Skeletal muscle cell (primary cell): ENCODE results near the gene USP7.
"Not testable (repeated sequence)": the region's sequence is repeated elsewhere in the genome, so short reads cannot be mapped to it uniquely, and the experiment has no call there.

Experiments
- DNase-seq: peaks from one replicate; pipeline ENCODE4 v3.0.0-alpha.2; 2010; ENCODE audit warnings: low read depth
- H3K4me3 ChIP-seq: 2 replicates; pipeline ENCODE4 v1.5.1; 2011; ENCODE audit warnings: low read depth, mild to moderate bottlenecking, control low read depth, low read length, moderate library complexity

Gene USP7

DNA sequence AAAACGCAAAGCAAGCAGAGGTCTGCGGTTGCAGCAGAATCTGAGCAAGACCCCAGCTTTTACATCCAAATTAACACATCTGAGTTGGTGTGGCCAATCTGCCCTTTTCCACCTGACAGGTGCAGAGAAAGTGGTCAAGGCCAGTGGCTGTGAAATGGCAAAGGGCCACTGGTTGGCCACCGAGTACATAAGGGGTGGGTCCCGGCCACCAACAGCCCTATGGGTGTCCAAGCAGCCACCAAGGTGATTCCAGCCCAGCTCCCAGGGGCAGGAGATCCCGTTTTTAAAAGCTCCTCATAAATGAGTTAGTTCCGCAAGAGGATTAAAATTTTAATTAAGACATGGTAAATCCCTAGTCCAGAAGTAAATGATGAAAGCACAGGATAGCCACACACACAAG lies 29.1 kb downstream of the USP7 start:
- no peak overlapping the region for H3K4me3 ChIP-seq
- DNase-seq: no peak

DNA sequence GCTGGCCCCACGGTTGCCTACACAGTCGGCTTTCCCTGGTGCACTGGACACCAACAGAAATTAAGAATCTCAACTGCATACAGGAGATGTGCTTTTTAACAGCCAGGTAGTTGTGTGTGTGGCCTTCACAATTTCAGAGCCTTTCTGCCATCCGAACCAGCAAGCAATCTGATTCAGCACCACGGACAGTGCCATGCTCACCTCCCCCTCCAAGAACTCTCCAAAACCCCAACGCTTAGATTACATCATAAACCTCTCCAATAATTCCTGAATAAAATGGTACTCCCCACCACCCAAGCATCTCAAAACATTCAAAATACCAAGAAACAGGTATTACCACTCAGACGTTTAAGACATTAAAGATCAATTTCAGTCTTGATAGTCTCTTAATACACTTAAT lies 31.8 kb downstream of the USP7 start:
- no peak for DNase-seq
- no peak overlapping the region for H3K4me3 ChIP-seq

DNA sequence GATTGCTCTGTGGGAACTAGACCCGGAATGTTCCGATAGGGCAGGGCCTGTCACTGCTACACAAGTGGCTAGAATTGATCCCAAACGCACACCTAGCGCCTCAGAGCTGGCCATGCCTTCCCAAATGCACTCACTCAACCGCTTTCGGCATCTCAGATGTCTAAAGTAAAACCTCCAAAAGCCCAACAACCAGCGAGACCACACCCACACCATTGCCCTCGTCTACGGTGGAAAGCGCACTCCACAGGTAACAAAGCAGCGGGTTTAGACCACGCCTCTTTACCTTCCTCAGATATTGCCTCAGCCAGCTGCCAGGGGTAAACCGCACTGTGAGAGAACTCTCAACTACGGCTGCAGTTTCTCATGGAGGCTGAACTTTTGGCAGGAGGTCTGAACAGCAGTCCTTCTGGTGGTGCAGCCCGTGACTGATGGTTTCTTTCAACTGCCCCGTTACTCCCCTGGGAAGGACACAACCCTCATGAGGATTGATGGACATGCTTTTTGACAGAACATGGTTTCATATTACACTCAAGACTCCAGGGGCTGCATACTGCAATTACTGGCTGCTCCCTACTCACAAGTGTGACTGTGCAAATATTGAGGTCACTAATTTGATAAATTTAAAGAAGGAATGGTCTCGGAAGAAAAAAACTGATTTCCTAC lies 34.5 kb downstream of the USP7 start:
- DNase-seq: no peak

DNA sequence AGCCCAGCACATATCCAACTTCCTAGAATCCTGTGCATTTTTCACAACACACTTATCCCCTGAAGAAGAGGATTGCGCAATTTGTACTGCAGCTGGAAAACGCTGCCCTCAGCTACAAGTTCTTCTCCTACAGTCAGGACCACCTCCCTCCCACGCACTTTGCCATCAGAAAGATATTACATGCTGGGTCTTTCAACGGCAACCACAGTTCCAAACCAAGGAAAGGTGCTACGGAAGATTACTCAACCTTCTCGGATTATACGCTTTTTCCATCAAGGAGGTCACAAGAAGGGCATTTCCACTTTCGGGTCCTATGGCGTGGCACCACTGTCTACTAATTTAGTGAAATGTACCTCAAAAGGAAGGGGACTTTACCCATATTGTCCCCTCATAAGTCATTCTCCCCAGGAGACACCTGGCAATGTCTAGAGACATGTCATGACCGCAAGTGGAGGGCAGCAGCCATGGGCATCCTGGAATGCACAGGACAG lies 35.2 kb downstream of the USP7 start:
- H3K4me3 ChIP-seq: no peak overlapping the region
- DNase-seq: peak; percentile 48

More for the DNA sequence above, 34.5 kb downstream of the USP7 start:
- H3K4me3 ChIP-seq: no peak overlapping the region

DNA sequence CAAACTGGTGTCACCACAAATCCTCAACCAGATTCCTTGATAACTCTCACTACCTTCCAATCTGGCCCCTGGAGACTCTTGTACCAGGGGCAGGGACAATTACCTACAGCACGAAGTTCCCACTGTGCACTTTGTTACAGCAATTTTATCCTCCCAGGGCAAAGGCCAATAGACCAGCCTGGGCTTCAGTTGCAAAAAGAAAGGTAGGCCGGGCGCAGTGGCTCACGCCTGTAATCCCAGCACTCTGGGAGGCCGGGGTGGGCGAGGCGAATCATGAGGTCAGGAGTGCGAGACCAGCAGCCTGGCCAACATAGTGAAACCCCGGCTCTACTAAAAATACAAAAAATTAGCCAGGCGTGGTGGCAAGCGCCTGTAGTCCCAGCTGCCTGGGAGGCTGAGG lies 36.9 kb downstream of the USP7 start:
- DNase-seq: no peak
- no peak overlapping the region for H3K4me3 ChIP-seq

DNA sequence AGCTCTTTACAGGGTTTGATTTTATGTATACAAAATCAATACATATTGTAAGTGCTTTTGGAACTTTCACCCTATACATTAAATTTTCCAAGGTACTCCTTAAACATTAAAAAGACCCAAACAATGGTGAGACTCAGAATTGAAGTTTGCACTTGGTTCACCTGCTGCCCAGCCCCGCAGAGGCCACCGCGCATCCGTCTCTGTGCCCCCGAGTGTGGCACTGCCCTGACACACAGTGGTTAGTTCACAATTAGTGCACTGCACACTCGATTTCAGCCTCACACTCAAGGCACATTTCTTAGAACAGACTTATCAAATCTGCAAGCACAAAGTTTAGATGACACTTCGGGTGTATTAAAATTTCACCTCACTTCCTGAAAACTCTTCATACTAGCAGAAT lies 38.3 kb downstream of the USP7 start:
- DNase-seq: no peak
- no peak overlapping the region for H3K4me3 ChIP-seq

DNA sequence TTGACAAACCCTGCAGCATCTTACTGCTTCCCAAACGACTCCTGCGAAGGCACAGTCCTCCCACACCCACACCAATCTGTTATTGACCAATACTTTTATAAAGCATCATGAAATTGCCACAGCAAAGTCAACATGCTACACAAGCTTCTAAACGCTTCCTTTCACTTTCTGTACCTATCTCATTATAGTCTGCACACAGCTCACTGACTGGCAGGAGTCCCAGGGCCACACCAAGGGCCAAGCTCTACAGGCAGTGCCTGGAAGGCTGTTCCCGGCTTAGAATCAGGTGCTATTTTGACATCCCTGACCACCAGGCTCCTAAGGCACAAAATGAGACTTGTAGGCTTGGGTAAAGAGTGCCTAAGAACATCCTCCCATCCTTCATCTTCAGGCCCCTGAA lies 39.5 kb downstream of the USP7 start:
- H3K4me3 ChIP-seq: no peak overlapping the region
- DNase-seq: no peak

DNA sequence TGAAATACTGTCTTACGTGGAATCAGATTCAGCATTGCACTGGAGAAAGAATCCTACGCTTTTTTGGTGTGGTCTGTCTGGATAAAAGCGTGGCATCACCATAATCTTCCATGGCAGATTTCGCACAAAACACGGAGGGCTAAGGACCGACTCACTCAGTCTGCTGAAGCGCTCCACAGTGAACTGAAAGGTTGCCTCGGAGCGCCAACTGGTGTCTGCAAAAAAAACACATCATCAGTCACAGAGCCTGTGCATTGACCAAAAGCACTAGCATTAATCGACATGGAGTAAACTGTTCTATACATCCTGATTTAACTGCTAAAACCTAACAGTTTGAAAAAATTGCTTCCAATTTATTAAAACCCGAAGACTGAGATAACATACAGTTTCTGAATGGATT lies 40.5 kb downstream of the USP7 start:
- no peak for DNase-seq
- H3K4me3 ChIP-seq: no peak overlapping the region

DNA sequence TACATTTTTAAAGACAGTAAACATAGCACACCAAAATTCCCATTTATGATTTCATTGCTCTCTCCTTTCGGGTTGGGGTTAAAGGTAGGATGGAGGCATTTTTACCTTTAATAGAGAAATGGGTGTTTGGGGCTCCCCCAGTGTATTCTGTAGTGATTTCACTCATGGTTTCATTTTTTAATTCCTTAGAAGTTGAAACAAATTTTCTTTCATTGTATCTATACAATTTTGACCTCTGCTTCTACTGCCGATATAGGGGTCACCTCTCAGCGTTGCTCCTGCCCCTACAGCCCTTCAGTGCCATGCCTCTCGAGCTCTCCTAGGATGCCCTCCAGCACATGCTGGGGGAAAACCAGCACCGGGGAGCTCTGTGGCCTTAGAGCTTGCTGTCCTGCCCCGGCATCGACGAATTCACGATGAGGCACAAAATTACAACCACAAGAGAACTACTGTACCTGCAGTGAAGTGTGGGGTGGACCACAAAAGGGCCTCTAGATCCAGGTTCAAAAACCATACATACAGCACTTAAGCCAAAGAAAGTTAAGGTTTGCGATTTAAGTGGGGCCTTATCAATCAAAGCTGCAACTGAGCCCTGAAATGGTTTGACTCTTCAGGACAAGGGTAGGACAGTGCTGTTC lies 42.2 kb downstream of the USP7 start:
- no peak overlapping the region for H3K4me3 ChIP-seq

DNA sequence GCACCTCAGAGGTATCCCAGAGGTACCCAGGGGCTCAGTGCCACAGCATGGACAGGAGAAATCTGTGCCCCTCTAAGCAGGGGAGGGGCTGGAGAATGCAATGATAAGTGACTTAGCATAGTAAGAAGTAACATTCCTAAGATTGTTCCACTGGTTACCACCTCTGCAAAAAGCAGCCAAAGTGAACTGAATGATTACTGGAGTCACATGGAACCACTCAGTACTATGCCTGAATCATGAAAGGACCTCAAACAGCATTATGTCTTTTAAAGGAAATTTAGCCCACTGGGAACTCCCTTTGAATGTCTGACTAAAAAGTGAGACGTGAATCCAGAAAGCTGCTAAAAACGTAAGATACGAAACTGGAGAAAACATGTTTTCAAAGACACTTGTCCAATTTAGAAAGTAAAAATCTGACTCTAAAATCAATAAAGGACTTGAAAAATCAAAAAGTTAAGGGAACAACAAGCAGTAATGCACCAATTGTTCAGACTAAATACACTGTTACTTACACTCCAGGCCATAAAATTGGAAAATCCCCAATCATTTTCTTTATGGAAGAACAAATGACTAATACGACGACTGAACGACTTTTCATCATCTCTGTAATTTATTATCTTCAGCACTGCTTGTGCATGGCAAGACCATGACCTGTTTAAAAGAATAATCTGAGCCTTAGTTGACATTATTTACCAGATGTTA lies 42.9 kb downstream of the USP7 start:
- H3K4me3 ChIP-seq: no peak overlapping the region
- peak; percentile 28 for DNase-seq

More for the DNA sequence above, 42.2 kb downstream of the USP7 start:
- DNase-seq: no peak

DNA sequence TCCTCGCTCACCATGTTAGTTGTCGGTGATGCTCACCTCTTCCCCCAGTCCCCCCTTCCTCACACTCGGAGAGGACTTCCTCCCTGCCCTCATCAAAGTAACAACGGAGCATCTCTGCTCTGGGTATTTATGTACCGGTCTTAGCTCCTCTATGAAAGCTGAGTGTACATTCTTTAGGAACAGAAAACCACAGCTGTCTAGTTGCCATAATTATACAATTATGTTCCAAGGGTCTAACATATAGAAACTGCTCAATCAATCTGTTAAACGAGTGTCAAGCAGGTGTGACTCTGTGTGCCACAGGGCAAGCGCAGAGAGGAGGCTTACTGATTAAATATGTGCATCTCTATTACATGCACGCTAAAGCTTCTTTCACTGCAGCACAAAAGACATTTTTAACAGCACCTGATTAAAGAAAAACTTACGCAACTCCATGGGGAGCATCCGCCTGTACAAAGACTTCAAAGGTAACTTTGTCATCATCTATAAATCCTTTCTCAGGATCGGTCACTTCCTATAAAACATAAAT lies 43.7 kb downstream of the USP7 start:
- H3K4me3 ChIP-seq: no peak overlapping the region
- DNase-seq: no peak

DNA sequence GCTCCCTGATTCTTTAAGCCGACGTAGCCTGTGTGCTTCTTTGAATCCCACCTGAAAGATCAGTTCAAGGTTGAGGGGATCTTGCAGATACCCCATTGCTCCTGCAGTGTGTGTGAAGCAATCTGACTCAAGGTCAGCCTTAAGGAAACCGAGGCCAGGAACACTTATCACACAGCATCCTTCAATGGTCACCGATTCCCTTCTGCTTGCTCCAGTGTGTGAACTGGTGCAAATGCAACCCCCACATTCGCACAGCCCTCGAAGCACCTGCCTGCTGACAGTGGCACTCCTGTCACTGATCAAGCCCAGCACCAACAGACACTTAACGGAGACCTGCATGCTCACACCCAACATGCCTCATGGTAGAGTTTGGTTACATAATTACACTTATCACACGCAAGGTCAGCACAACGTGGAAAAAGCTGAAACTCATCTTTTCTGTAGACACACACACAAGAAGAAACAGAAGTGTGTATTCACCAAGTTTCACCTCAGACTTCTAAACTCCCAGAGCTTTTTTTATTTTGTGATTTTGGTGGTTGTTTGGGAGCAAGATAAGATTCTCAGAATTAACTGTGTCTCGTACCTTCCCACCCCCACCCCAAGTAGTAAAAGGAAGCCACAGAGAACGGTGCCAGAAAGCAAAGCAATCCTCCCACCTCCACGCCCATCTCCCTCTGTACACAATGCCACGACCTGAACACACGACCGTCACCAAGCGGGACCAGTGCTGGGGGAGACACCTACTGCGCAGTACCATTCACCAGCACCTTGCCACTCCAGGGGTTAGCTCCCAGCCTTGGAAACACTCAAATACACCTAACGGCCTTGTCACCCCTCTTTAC lies 44.4 kb downstream of the USP7 start:
- no peak overlapping the region for H3K4me3 ChIP-seq
- no peak for DNase-seq

DNA sequence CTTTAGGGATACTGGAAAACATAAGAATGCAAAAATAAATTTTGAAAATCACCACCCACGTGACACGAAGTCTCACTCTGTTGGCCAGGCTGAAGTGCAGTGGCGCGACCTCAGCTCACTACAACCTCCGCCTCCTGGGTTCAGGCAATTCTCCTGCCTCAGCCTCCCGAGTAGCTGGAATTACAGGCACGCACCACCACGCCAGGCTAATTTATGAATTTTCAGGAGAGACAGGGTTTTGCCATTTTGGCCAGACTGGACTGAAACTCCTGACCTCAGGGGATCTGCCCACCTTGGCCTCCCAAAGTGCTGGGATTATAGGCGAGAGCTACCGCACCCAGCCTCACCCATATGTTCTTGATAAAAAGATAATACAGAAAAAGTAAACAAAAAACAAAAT lies 46.4 kb downstream of the USP7 start:
- not testable (repeated sequence) for DNase-seq, H3K4me3 ChIP-seq

DNA sequence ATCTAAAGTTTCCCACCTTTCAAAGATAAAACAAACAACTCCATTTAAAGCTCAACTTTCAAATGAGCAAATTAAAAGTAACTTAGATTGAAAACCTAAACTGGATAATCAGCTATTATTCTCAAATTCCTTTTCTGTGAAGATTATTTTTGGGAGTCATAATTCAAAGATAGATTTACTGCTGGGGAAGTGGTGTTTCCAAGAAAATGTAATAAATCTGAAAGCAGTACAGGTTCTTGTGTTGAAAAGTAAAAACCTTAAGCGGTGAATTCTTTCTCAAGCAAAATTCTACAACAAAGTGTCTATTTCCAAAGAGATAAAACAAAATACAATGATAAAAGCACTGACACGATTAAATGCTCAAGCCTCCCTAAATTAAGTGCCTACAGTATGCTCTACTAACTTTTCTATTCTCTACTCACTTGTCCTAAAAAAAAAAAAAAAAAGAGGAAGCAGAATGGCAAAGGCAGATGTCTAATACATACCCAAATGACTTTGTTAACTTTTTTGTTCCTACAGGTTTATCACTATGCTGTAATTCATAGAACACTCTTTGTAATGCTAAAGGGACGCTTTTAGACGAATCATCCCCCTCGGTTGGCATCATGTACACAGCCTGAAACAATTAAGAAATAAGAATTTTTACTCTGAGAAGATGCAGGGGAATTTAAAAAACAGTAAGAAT lies 47.0 kb downstream of the USP7 start:
- DNase-seq: no peak
- no peak overlapping the region for H3K4me3 ChIP-seq

DNA sequence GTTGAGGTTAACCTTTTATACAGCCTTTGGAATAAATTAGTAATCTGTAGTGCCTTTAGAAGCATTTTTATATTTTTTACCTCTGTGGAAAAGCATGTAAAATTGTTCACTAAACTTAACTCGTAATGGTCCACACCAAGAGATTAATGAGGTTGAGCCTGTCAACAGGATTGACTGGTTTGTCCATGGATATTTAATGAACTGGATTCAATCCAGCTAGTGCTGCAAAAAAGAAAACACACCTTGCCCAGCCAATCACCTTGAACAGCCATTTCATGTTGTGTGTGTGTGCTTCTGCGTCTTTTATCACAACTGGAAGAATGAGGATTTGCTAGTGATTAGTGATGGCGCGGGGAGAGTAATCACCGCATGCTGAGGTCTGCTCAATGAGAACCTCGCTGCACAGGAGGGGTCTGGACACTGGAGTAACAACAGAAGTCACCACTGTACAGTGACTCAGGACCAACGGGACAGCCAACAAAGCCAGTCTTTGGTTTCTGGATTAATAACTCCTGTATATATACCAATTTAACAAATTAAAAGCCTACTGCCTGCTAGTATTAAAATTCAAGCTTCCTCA lies 47.9 kb downstream of the USP7 start:
- no peak for DNase-seq
- no peak overlapping the region for H3K4me3 ChIP-seq

DNA sequence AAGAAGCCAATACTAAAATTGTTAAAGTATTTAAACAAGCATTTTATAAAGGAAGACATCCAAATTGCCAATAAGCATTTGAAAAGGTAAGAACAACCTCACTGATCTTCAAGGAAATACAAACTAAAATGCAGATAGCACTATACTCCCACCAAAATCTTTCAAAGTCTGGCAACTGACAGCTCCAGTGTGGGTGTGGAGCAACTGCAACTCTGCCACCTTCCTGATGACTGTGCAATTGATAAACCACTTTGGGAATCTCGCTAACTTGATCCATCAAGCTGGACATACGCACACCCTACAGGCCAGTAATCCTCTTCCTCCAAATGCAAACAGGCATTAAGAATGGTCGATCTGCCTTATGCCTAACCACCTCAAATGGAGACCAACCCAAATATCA lies 49.6 kb downstream of the USP7 start:
- H3K4me3 ChIP-seq: no peak overlapping the region
- no peak for DNase-seq

DNA sequence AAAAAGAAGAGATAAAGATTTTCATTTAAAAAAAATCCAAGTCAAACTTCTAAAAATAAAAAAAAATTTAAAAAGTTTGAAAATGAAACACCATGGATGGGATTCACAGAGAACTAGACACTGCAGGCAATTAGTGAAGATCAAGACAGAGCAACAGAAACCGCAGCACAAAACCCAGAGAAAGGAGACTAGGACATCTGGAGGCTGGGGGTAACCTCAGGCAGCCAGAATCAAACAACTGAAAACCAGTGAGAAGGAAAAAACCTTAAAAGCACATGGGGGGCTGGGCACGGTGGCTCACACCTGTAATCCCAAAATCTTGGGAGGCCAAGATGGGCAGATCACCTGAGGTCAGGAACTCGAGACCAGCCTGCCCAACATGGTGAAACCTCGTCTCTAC lies 50.9 kb downstream of the USP7 start:
- no peak overlapping the region for H3K4me3 ChIP-seq
- DNase-seq: no peak

DNA sequence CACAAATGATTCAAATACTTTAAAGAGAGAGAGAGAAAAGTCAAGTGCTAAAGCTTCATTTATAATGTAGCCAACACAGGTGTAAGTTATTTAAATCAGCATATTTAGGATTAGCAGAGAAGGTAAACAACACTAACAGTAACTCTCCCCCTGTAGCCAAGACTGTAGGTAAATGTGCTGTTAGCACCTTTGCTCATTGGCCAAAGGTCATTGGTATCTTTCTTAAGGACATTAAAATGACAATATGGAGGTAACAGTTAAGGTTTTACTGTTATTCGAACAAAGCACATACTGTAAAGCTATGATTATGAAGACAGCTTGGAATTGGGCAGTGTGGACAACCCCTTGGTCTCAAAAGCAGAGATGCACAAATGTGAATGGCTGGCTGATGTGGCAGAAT lies 52.9 kb downstream of the USP7 start:
- no peak overlapping the region for H3K4me3 ChIP-seq
- no peak for DNase-seq
